ENCODE data around the gene SHISA5.
"Not testable (repeated sequence)": the region's sequence is repeated elsewhere in the genome, so short reads cannot be mapped to it uniquely, and the experiment has no call there.

The SHISA5 gene

DNA sequence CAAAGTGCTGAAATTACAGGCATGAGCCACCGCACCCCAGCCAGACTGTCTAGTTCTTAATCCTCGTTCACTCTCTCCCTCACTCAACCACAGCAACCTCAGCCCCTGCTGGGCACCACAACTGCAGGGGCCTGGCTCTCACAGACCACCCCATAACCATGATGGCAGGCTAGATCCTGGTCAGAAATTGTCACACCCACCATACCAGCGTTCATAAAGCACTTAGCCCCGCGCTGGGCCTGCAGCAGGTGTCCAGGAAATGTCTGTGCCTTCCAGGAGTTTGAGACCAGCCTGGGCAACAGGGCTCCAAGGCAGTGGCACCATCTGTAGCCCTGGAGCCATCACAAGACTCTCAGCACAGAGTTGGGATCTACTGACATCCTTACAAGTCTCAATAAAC, 1.9 kb downstream of the SHISA5 start:
- no peak for TF ChIP-seq CTCF (IDR thresholded peaks at IDR 0.05; ENCODE audit: low read depth, low read length)
- DNase-seq (ENCODE audit: low read depth, low spot score): no peak
- in situ Hi-C loops (cut with HindIII; ENCODE audit: low sequenced_read_pairs): no loop called here
- H3K4me3 ChIP-seq (ENCODE audit: low read depth, low read length): no peak overlapping the region

DNA sequence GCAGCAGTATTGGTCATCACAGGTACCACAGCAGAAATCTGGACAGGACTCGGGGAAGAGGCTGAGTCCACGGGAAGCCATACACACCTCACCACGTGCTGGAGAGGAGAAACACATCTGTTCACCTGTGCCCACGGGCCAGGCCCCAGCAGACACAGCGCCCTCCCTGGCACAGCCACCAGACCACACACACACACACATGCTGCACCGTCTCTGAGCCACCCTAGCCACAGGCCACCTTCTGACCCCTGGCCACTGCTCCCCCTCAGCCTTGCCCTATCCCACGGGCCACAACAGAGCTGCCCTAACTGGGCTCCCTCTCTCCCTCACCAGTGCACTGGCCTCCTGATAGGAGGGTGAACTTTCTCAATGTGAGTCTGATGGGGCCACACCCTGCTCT, 2.8 kb downstream of the SHISA5 start:
- no peak overlapping the region for H3K4me3 ChIP-seq (ENCODE audit: low read depth, low read length)
- no peak for DNase-seq (ENCODE audit: low read depth, low spot score)
- TF ChIP-seq CTCF (IDR thresholded peaks at IDR 0.05; ENCODE audit: low read depth, low read length): no peak
- in situ Hi-C loops (cut with HindIII; ENCODE audit: low sequenced_read_pairs): no loop called here

DNA sequence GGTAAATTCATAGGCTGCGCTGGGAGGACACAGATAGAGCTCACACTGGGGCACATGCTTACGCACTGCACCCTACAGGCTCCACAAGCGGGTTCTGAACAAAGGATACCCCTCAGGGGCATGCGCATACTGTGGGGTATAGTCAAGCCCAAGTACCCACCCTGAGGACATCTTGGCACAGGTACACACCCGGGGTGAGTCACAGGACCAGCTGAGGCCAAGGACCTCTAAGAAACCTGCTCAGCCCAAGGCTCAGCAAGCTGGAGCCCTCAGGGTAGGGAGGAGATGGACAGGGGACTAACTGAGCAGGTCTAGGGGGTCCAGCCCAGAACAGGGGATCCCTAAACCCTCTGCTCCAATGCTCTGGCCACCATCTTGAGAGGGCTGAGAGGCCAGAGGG, 3.3 kb downstream of the SHISA5 start:
- H3K4me3 ChIP-seq (ENCODE audit: low read depth, low read length): no peak overlapping the region
- no peak for TF ChIP-seq CTCF (IDR thresholded peaks at IDR 0.05; ENCODE audit: low read depth, low read length)
- in situ Hi-C loops (cut with HindIII; ENCODE audit: low sequenced_read_pairs): no loop called here
- no peak for DNase-seq (ENCODE audit: low read depth, low spot score)

DNA sequence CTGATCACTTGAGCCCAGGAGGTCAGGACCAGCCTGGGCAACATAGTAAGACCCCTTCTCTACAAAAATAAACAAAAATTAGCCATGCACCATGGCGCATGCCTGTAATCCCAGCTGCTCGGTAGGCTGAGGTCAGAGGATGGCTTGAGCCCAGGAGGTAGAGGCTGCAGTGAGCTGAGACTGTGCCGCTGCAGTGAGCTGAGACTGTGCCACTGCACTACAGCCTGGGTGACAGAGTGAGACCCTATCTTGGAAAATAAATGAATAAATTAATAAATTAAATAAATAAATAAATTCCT, 10.8 kb downstream of the SHISA5 start:
- no peak for TF ChIP-seq CTCF (IDR thresholded peaks at IDR 0.05; ENCODE audit: low read depth, low read length)
- in situ Hi-C loops (cut with HindIII; ENCODE audit: low sequenced_read_pairs): no loop called here
- no peak for DNase-seq (ENCODE audit: low read depth, low spot score)
- H3K4me3 ChIP-seq (ENCODE audit: low read depth, low read length): no peak overlapping the region

DNA sequence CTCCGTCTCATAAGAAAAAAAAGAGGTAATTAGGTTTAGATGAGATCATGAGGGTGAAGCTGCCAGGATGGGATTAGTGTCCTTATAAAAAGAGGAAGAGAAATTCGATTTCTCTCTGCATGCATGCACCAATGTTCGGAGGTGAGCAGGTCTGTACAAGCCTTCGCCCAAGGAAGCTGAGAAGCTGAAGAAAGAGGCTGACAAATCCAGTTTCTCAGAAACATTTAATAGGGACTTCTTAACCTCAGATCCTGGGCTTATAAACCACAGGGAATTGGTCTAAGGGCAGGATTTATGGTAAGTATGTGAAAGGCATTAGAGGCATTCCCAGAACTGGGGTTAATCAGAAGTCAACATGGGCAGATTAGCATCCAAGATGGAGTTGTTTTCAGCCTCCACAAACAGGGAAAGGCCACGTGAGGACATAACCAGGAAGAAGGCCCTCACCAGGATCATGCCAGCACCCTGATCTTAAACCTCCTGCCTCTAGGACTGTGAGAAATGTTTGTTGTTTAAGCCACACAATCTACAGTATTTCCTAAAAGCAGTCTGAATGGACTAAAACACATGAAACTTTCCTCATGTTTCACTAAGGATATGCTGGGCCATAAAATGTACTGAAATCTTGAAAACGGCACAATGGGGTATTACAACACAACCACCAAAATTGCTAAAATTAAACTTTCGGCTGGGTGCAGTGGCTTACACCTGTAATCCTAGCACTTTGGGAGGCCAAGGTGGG, 11.3 kb downstream of the SHISA5 start:
- TF ChIP-seq CTCF (IDR thresholded peaks at IDR 0.05; ENCODE audit: low read depth, low read length): no peak
- in situ Hi-C loops (cut with HindIII; ENCODE audit: low sequenced_read_pairs): no loop called here
- DNase-seq (ENCODE audit: low read depth, low spot score): no peak
- H3K4me3 ChIP-seq (ENCODE audit: low read depth, low read length): no peak overlapping the region

GRCh38 chr3:48486952-48487351, 17.0 kb downstream of the SHISA5 start:
- no peak overlapping the region for H3K4me3 ChIP-seq (ENCODE audit: low read depth, low read length)
- TF ChIP-seq CTCF (IDR thresholded peaks at IDR 0.05; ENCODE audit: low read depth, low read length): no peak
- DNase-seq (ENCODE audit: low read depth, low spot score): no peak
- in situ Hi-C loops (cut with HindIII; ENCODE audit: low sequenced_read_pairs): no loop called here

DNA sequence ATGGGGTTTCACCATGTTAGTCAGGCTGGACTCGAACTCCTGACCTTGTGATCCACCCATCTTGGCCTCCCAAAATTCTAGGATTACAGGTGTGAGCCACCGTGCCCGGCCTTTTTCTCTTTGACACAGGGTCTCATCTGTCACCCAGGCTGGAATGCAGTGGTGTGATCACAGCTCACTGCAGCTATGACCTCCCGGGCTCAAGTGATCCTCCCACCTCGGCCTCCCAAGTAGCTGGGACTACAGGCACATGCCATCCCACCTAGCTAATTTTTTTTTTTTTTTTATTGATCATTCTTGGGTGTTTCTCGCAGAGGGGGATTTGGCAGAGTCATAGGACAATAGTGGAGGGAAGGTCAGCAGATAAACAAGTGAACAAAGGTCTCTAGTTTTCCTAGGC, 21.2 kb downstream of the SHISA5 start:
- in situ Hi-C loops (cut with HindIII; ENCODE audit: low sequenced_read_pairs); H3K4me3 ChIP-seq (ENCODE audit: low read depth, low read length); DNase-seq (ENCODE audit: low read depth, low spot score): not testable (repeated sequence)

DNA sequence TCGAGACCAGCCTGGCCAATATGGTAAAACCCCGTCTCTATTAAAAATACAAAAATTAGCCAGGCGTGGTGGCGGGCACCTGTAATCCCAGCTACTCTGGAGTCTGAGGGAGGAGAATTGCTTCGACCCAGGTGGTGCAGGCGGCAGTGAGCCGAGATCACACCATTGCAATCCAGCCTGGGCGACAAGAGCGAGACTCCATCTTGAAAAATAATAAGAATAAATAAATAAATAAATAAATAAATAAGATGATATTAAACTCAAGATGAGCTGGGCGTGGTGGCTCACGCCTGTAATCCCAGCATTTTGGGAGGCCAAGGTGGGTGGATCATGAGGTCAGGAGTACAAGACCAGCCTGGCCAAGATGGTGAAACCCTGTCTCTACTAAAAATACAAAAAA, 23.1 kb downstream of the SHISA5 start:
- in situ Hi-C loops (cut with HindIII; ENCODE audit: low sequenced_read_pairs): not testable (repeated sequence)

More for the DNA sequence above, 23.1 kb downstream of the SHISA5 start:
- not testable (repeated sequence) for DNase-seq (ENCODE audit: low read depth, low spot score); H3K4me3 ChIP-seq (ENCODE audit: low read depth, low read length)
